ENCODE results near the gene NLK. TPM values are rescaled to one million over a fixed set of nuclear protein-coding genes. Genes with fewer than 3 reads are reported as not detected.

The NLK gene
- total RNA-seq, 1 donor from 2014 or later, result 13.3 TPM

DNA sequence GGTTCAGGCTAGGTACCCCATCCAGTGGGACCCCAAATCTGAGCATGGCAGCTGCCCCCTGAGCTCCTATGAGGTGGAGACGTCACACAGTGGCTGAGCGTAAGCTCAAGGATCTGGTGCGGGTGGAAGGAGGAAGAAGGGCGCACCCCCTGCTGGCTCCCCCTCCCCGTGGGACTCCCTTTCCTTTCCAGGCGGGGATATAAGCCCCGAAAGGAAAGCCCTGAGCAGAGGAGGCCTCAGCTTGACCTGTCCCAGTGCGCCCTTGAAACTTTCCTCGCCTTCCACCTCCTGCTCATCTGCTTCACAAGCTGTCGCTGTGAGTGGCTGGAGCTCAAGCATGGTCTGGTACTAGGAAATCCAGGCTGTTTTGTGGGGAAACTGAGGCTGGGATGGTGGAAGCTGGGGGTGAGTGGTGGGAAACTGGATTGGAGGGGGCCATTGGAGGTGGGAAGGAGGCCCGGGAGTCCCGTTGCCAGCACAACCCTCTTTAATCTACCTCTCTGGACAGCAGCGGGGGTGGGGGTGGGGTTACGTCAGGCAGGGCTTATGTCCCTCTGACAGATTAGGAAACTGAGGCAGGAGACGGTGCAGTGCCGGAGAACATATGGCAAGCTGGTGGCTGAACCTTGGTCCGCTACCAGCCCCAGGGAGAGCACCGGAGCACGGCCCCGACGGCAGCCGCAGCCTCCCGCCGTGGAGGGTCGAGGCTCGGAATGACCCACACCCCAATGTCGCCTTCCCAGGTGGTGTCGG lies 184.3 kb downstream of the NLK start:
- no peak for DNase-seq (ENCODE audit: extremely low spot score in 2 of 2)
- no peaks in the 10 kb centered on the region for H3K9me3 ChIP-seq
- H3K27ac ChIP-seq, result no peak overlapping the region
- intact Hi-C loops (cut with DNase I), result no loop called here
- peaks cover 18% of the 10 kb centered on the region for H3K4me1 ChIP-seq
- H3K36me3 ChIP-seq, result no peaks in the 10 kb centered on the region
- H3K4me3 ChIP-seq, result peak overlapping the region; percentile 32 to 33
- H3K27me3 ChIP-seq, result no peaks in the 10 kb centered on the region
- TF ChIP-seq POLR2A (IDR thresholded peaks at IDR 0.05) (no peak), POLR2AphosphoS5 (IDR thresholded peaks at IDR 0.05; ENCODE audit: insufficient read depth in 1 of 2, low read depth in 1 of 2) (no peak)
- TF ChIP-seq, protein P1, sequence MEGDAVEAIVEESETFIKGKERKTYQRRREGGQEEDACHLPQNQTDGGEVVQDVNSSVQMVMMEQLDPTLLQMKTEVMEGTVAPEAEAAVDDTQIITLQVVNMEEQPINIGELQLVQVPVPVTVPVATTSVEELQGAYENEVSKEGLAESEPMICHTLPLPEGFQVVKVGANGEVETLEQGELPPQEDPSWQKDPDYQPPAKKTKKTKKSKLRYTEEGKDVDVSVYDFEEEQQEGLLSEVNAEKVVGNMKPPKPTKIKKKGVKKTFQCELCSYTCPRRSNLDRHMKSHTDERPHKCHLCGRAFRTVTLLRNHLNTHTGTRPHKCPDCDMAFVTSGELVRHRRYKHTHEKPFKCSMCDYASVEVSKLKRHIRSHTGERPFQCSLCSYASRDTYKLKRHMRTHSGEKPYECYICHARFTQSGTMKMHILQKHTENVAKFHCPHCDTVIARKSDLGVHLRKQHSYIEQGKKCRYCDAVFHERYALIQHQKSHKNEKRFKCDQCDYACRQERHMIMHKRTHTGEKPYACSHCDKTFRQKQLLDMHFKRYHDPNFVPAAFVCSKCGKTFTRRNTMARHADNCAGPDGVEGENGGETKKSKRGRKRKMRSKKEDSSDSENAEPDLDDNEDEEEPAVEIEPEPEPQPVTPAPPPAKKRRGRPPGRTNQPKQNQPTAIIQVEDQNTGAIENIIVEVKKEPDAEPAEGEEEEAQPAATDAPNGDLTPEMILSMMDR (IDR thresholded peaks at IDR 0.05), result no peak

DNA sequence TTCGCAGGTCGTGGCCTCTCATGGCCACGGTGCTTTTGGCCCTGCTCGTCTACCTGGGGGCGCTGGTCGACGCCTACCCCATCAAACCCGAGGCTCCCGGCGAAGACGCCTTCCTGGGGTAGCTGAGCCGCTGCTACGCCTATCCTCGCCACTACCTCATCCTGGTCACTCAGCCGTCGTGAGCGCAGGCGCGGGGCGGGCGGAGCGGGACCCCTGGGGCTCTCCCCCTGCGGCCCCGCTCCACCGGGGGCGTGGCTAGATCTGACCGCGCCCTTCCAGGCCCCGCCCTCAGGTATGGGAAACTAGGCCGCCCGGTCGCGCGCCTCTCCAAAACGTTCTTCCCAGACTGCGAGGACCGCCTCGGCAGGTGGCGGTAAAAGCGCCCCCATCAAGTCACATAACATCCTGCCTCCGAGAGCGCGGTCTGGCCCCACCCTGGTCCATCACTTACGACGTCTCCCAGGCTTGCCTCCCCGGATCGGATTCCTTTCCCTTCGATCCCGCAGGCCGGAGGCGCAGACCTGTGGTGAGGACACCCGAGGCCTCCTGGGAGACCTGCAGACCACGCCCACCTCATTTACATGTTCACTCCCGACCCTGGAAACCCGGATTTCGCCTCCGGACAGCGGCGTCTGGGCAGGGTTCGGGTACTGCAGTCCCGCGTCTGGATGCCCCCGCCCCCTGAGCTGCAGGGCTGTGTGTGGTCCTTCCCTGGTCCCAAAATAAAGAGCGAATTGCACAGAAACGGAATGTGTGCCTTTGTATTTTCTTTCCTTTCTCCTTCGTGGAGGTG lies 185.0 kb downstream of the NLK start:
- Histone ChIP-seq H3K9me3 (no peaks in the 10 kb centered on the region), H3K4me3 (peak overlapping the region; percentile 32 to 33), H3K4me1 (peaks cover 18% of the 10 kb centered on the region), H3K36me3 (no peaks in the 10 kb centered on the region), H3K27ac (no peak overlapping the region), H3K27me3 (no peaks in the 10 kb centered on the region)
- DNase-seq (ENCODE audit: extremely low spot score in 2 of 2), result no peak
- intact Hi-C loops (cut with DNase I), result no loop called here
- TF ChIP-seq POLR2AphosphoS5 (IDR thresholded peaks at IDR 0.05; ENCODE audit: insufficient read depth in 1 of 2, low read depth in 1 of 2) (no peak), POLR2A (IDR thresholded peaks at IDR 0.05) (no peak)
- TF ChIP-seq, protein P1 (IDR thresholded peaks at IDR 0.05), result no peak

DNA sequence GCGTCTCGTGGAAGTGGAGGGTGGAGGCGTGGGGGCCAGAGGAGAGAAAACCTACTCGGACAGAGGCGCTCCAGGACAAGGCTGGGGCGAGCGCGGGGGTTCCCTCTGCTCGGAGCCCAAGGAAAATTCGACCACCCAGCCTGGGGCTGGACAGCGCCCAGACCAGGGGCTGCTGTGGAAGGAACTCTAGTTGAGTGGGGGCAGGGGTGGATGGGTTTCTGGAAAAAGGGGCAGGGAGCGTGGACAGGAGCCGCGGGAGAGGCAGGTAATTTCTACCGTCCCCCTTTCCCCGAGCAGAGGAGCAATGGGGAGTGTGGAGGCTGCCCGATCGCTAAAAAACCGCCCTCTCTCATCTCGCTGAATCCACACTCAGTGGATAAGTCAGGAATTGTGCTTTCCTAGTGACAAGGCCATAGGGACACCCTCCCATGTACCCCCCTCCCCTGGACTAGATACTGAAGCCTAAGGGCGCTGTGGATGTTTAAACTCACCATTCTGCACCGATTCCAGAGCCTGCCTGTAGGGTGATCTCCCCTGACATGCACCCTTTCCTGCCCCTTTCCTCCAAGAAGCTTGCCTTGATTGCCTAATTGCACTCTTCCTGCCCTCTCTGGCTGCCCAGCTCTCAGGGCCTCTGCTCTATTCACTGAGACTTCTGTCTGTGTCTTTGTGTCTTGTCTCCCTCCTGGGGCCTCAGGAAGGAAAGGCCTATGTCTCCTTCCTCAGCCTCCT lies 185.8 kb downstream of the NLK start:
- Histone ChIP-seq H3K4me1 (peaks cover 18% of the 10 kb centered on the region), H3K27me3 (no peaks in the 10 kb centered on the region), H3K27ac (no peak overlapping the region), H3K36me3 (no peaks in the 10 kb centered on the region), H3K4me3 (peak overlapping the region; percentile 32 to 33), H3K9me3 (no peaks in the 10 kb centered on the region)
- intact Hi-C loops (cut with DNase I), result no loop called here
- TF ChIP-seq, protein P1 (IDR thresholded peaks at IDR 0.05), result no peak
- TF ChIP-seq POLR2A (IDR thresholded peaks at IDR 0.05), result no peak
- no peak for DNase-seq (ENCODE audit: extremely low spot score in 2 of 2)

DNA sequence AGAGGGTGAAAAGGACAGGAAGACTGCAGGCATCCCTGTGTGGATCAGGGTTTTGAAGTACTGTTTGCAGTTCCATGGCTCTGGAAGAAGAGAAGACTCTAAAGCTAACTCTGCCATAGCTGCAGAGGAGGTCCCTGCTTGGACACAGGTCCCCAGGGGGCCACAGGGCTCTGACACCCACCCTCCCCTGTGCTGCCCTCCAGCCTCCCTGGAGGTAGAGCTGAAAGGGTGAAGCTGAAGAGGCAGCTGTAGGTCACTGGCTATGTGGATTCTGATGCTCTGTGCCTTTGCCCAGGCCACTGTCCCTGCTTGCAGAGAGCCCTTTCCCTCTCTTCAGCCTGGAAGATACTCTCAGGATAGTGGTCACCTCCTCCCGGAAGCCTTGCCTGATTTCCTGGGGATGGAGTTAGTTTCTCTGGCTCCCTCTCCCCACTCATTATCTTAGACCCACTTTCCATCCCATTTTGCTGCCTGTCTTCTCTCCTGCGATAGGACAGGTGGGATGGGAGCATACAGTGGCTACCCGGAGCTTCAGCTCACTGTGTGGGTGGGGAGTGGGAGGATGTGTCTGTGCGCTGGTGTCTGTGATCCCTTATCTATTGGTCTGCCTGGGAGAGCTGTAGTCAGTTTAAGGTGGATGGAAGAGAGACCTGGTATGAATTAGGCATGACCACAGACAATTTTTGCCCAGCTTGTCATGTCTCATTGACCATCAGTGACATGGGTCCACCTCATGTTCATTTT lies 186.7 kb downstream of the NLK start:
- Histone ChIP-seq H3K4me3 (no peak overlapping the region), H3K4me1 (peaks cover 19% of the 10 kb centered on the region), H3K27ac (no peak overlapping the region), H3K36me3 (no peaks in the 10 kb centered on the region), H3K27me3 (no peaks in the 10 kb centered on the region), H3K9me3 (no peaks in the 10 kb centered on the region)
- intact Hi-C loops (cut with DNase I), result no loop called here
- TF ChIP-seq, protein P1 (IDR thresholded peaks at IDR 0.05), result no peak
- TF ChIP-seq POLR2AphosphoS5 (IDR thresholded peaks at IDR 0.05; ENCODE audit: insufficient read depth in 1 of 2, low read depth in 1 of 2) (no peak), POLR2A (IDR thresholded peaks at IDR 0.05) (no peak)
- no peak for DNase-seq (ENCODE audit: extremely low spot score in 2 of 2)
